Skeletal muscle cell (primary cell): Measurements from ENCODE around the gene IFIT1.
"Not testable (repeated sequence)": the region's sequence is repeated elsewhere in the genome, so short reads cannot be mapped to it uniquely, and the experiment has no call there.

Experiments
- DNase-seq: peaks from one replicate; pipeline ENCODE4 v3.0.0-alpha.2; 2010; ENCODE audit warnings: low read depth
- H3K4me3 ChIP-seq: 2 replicates; pipeline ENCODE4 v1.5.1; 2011; ENCODE audit warnings: low read depth, mild to moderate bottlenecking, control low read depth, low read length, moderate library complexity

IFIT1 gene

DNA sequence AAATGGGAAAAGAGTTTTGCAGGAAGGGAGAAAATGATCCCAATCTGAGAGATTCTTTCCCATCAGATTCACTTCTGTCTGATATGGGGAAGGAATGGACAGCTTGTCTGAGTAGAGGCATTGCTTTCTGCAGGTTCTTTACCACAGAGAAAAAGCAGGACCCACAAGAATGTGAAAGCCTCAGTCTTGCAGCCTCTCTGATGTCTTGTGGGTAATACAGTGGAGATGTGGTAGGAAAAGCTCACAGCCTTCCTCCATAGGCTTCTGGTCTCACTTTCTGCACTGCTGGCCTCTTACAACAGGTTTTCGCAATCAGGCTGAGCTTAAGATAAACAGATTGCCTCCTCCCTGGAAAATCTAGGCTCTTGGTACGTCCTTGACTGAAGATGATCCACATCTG, 551 bp downstream of the IFIT1 start:
- DNase-seq, result peak; percentile 83
- peak overlapping the region; percentile 61 for H3K4me3 ChIP-seq

DNA sequence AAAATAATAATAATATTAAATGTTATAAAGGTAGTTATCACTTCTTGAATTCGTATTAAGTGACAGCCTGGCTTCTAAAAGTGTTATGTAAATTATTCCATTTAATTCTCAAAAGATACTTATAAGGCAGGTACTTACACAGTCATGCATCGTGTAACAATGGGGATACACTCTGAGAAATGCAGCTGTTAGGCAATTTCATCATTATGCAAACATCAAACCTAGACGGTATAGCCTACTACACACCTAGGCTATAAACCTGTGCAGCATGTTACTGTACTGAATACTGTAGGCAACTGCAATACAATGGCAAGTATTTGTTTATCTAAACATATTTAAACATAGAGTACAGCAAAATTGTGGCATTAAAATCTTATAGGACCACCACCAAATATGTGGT, 1.5 kb downstream of the IFIT1 start:
- H3K4me3 ChIP-seq, result no peak overlapping the region
- no peak for DNase-seq

DNA sequence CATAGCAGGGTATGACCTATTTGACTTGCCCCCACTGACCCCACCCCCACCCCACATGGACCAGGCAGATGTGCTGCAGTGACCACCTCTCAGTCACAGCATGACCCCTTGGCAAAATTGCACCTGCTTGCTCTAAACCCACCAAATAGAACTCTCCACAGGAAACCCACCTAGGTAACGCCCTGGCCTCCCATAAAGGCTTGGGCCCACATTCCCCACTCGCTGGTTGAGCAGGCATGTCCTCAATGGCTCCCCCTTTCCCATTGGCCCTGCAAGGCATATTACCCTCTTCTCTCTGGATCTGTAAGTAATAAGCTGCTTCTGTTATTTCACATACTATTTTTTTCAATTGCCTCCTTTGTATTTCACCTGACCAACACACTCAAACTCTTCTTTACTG, 2.7 kb downstream of the IFIT1 start:
- no peak overlapping the region for H3K4me3 ChIP-seq
- no peak for DNase-seq

DNA sequence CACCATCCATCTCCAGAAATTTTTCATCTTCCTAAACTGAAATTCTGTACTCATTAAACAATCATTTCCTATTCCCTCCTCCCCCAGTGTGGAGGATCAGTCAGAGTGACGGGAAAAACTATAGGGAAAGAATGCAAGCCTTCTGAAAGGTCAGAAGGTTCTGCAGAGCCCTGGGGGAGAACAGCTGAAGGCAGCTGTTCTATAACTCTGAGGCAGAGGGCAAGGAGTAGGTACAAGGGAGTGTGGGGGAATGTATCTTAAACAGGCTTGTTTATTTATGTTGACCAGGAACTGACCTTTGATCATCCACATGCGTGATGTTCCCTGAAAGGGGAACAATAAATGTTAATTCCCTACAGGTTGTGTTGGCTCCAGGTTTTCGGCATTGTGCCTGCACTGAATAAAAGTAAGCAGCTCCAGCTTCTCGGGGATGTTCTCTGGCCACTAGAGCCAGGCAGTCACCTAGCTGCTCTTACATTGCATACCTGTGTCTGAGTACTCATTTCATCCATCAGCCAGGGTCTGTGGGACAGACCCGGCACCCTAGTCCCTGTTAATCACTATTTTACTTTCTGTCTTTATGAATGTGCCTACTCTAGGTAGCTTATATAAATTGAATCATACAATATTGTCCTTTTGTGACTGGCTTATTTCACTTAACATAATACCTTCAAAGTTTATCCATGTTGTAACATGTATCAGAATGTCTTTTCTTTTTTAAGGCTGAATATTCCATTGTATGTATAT, 5.8 kb downstream of the IFIT1 start:
- no peak overlapping the region for H3K4me3 ChIP-seq
- peak; percentile 72 for DNase-seq

DNA sequence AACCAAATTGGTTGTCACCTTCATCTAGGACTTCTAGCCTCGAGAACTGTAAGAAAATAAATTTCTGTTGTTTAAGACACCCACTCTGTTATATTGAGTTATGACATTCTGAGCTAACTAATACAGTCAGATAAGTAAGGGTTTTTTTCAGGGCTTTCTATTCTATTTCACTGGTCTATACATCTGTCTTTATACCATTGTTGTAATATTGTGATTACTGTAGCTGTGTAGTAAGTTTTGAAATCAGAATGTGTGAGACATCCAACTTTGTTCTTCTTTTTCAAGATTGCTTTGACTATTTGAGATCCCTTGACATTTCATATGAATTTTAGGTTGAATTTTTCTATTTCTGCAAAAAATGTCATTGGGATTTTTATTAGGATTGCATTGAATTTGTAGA, 7.5 kb downstream of the IFIT1 start:
- DNase-seq, result no peak
- H3K4me3 ChIP-seq, result no peak overlapping the region

DNA sequence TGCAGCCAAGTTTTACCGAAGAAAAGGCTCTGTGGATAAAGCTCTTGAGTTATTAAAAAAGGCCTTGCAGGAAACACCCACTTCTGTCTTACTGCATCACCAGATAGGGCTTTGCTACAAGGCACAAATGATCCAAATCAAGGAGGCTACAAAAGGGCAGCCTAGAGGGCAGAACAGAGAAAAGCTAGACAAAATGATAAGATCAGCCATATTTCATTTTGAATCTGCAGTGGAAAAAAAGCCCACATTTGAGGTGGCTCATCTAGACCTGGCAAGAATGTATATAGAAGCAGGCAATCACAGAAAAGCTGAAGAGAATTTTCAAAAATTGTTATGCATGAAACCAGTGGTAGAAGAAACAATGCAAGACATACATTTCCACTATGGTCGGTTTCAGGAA, 10.6 kb downstream of the IFIT1 start:
- no peak for DNase-seq
- H3K4me3 ChIP-seq, result no peak overlapping the region

DNA sequence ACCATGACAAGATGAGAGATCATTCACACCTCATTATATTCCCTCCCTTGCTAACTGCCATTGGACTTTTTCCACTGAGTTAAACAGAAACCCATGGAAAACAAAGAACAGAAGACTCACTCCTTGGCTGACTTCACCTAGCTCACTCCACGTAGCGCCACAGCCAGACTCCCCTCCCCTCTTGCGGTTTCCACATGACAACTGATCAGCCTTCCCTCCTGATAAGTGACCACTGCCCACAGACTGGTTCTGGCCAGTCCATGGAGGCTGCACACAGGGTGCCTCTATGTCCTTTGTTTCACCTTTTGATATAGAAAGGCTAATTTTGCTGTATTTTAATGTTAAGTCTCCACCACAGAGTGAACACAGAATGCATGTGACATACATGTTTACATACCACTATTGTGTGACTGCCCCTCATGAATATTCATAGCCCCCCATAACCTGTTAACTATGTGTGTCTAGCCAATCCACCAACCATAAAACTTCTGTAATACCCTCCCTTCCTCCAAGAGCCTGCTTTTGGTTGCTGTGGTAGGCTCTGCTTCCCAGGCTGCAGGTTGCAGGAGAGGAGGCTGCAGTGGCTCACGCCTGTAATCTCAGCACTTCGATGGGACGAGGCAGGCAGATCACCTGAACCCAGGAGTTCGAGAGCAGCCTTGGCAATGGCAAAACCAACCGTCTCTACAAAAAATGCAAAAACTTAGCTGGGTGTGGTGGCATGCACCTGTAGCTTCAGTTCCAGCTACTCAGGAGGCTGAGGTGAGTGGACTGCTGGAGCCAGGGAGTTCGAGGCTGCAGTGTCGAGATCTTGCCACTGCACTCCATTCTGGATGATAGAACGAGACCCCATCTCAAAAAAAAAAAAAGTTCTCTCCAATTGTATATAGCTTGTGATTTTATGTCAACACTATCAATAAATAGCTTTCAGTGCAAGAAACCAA, 12.0 kb downstream of the IFIT1 start:
- no peak for DNase-seq
- no peak overlapping the region for H3K4me3 ChIP-seq

DNA sequence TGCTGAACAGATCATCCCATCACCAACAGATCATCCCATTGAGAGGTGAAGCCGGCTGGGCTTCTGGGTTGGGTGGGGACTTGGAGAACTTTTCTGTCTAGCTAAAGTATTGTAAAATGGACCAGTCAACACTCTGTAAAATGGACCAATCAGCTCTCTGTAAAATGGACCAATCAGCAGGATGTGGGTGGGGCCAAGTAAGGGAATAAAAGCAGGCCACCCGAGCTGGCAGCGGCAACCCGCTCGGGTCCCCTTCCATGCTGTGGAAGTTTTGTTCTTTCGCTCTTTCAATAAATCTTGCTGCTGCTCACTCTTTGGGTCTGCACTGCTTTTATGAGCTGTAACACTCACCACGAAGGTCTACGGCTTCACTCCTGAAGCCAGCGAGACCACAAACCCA, 13.8 kb downstream of the IFIT1 start:
- DNase-seq, H3K4me3 ChIP-seq: not testable (repeated sequence)

DNA sequence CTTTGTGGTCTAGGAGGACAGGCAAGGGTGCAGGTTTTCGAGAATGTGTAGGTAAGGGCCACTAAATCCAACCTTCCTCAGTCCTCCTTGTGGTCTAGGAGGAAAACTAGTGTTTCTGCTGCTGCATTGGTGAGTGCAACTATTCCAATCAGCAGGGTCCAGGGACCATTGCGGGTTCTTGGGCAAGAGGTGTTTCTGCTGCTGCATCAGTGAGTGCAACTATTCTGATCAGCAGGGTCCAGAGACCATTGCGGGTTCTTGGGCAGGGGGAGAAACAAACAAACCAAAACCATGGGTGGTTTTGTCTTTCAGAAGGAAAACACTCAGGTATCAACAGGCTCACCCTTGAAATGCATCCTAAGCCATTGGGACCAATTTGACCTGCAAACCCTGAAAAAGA, 15.4 kb downstream of the IFIT1 start:
- not testable (repeated sequence) for H3K4me3 ChIP-seq, DNase-seq

DNA sequence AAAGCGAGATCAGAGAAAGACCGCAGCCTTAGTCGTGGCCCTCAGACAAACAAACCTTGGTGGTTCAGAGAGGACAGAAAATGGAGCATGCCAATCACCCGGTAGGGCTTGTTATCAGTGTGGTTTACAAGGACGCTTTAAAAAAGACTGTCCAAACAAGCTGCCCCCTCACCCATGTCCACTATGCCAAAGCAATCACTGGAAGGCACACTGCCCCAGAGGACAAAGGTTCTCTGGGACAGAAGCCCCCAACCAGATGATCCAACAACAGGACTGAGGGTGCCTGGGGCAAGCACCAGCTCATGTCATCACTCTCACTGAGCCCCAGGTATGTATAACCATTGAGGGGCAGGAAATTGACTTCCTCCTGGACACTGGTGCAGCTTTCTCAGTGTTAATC, 16.9 kb downstream of the IFIT1 start:
- DNase-seq, H3K4me3 ChIP-seq: not testable (repeated sequence)

DNA sequence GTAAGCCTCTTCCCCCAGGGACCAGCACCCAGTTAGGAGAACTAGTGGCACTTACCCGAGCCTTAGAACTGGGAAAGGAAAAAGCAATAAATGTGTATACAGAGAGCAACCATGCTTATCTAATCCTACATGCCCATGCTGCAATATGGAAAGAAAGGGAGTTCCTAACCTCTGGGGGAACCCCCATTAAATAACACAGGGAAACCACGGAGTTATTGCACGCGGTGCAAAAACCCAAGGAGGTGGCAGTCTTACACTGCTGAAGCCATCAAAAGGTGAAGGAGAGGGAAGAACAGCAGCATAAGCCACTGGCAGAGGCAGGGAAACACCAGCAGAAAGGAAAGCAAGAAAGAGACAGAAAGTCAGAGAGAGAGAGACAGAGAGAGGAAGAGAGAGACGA, 18.1 kb downstream of the IFIT1 start:
- H3K4me3 ChIP-seq, DNase-seq: not testable (repeated sequence)

DNA sequence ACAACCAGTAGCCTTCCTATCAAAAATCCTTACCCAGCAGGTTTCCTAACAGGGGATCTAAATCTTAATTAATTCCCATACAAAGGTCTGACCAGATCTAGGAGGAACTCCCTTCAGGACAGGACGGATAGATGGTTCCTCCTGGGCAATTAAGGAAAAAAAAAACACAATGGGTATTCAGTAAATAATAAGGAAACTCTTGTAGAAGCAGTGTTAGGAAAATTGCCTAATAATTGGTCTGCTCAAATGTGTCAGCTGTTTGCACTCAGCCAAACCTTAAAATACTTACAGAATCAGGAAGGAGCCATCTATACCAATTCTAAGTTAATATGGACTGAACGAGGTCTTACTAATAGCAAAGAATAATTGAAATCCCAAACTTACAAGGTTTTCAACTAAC, 18.7 kb downstream of the IFIT1 start:
- not testable (repeated sequence) for DNase-seq, H3K4me3 ChIP-seq

DNA sequence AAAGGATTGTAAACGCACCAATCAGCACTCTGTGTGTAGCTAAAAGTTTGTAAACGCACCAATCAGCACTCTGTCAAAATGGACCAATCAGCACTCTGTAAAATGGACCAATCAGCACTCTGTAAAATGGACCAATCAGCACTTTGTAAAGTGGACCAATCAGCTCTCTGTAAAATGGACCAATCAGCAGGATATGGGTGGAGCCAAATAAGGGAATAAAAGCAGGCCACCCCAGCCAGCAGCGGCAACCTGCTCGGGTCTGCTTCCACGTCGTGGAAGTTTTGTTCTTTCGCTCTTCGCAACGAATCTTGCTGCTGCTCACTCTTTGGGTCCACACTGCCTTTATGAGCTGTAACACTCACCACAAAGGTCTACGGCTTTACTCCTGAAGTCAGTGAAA, 19.9 kb downstream of the IFIT1 start:
- DNase-seq, H3K4me3 ChIP-seq: not testable (repeated sequence)

DNA sequence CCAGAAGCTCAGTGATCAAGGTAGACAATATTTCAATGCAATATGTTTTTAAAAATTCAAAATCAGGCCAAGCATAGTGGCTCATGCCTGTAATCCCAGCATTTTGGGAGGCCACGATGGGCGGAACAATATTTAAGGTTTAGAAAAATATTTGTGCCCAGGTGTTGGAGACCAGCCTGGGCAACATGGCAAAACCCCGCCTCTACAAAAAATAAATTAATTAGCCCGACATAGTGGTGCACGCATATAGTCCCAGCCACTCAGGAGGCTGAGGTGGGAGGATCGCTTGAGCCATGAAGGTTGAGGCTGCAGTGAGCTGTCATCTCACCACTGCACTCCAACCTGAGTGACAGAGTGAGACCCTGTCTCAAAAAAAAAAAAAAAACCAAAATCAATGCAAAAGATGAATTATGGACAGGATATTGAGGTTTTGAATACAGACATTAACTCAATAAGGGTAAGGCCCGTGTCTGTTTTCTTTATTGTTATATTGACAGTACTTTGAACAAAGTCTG, 21.0 kb downstream of the IFIT1 start:
- DNase-seq, result no peak
- H3K4me3 ChIP-seq, result peak overlapping the region; percentile 70

DNA sequence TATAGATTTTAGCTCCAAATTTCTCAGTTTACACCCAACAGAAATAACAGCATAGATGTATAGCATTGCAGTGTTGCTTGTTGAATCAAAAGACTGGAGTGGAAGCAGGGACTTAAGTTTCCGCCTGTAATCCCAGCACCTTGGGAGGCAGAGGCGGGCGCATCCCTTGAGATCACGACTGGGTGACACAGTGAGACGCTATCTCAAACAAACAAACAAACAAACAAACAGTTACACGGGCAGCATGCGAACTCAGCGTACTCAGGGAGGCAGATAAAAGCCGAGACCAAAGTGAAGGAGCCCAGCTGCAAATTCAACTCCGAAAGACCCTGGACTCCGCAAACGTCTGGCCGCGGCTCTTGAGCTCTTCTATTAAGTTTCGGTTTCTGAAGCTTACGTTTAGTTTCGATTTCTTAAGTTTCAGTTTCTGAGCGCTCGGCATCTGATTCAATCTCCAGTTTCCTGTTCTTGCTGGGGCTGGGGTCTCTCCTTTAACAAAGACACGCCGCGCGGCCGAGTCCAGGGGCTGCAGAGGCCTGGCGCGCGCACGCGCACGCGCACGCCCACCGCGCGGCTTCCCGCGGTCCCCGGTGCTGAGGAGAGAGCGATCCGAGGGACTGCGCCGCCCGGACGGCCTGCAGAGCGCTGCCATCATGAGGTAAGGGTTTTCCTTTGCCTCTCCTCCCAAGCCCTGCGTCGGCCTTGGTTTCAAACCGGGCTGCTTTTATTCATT, 21.9 kb downstream of the IFIT1 start, which contains the start of gene IFIT5:
IFIT5 (plus strand) TSS at position 423 of the 733 bp plus-strand sequence; CDS start at position 654, 231 bp downstream.
- DNase-seq, result no peak
- H3K4me3 ChIP-seq, result peak within 1 kb of the TSS; percentile 70

DNA sequence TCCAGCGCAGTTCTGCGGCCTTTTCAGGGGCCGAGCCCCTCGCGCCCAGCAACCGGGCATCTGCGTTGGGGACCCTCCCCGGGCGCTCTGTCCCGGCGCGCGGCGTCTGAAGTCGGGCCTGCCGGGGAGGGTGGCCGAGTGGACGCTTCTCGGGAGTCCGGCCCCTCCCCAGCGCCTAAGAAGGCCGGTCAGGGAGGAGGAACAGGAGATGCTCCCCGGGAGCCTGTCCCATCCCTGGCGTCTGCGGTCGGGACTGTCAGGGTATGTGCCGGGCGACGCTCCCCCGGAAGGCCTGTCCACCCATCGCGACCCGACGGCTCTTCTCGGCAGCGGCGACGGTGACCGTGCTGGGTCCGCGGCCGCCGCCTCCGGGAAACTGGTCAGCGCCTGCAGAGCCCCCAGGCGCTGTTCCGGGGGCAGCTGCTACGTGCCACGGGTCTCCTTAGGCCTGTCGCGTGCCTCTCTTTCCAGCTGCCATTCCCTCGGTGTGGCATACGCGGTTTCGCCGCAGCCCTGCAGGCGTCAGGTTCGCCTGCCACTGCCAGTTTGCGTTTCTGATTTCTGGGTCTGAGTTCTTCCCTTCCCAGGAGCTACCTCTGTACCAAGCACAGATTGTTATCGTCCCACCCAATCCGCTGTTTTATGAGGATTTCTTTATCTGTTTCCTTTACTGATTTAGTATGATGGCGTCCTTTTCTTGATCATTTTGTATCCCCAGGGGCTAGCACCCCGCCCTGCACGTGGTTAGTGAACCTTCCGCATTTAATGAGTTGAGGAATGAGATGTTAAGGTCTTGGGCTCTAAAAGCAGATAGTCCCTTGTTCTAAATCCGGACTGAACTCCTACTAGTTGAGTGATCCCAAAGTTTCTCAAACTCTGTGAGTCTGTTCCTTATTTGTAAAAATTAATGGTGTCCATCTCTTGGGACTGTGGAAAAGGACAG, 22.7 kb downstream of the IFIT1 start:
- peak overlapping the region; percentile 70 for H3K4me3 ChIP-seq
- DNase-seq, result no peak

DNA sequence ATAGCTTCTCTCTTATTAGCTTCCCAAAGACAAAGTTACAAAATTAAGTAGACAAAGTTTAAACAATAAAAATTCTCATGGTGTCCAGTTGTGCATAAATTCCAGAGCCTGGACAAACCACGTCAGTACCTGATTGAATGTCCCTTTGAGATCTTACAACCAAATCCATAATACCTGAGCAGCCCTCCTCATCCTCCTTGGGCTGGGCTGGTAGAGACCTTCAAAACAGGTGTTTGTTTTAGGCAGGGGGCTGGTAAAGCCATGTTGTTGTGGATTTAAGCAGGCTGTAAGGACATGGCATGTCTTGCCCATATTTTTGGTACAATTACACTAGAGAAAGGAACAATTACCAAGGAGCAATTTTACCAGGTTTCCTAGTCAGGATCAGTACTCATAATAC, 24.0 kb downstream of the IFIT1 start:
- no peak overlapping the region for H3K4me3 ChIP-seq

DNA sequence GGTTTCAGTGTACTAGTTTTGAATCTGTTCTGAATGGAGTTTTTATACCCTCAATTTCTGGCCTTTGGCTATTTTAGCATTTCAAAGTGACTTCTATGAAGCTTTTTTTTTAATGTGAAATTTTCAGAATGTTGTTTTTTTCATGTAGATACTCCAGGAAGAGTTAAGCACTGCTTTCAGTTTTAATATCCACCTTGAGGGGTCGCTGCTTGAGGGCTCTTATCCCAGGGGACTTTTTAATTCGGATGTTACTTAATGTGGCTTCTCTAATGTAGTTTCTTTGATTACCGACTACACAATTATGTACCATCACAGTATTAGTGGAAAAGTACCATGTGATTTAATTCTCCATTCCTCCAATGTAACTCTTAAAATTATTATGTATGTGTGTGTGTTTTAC, 27.1 kb downstream of the IFIT1 start:
- DNase-seq, result no peak
- H3K4me3 ChIP-seq, result no peak overlapping the region

More for the DNA sequence above, 24.0 kb downstream of the IFIT1 start:
- DNase-seq, result no peak
